ENCODE measurements around the gene RASSF9. TPM values are rescaled to one million over a fixed set of nuclear protein-coding genes. Genes with fewer than 3 reads are reported as not detected.

Gene RASSF9
- total RNA-seq, 2 donors from 2014 or later, result not detected

- H3K36me3 Mint-ChIP-seq (ENCODE audit: low read depth), result no peaks in the 10 kb centered on the region
- H3K27me3 Mint-ChIP-seq, result peaks cover 3% of the 10 kb centered on the region
- peaks cover 3% of the 10 kb centered on the region for H3K9me3 Mint-ChIP-seq
- no peak overlapping the region for H3K4me3 Mint-ChIP-seq
- no peaks in the 10 kb centered on the region for H3K4me1 Mint-ChIP-seq
- ATAC-seq (replicated peaks), result no peak
- no peak overlapping the region for H3K27ac Mint-ChIP-seq
Observed at GRCh38 chr12:85833579-85833978, 2.6 kb downstream of the RASSF9 start.

- H3K9me3 Mint-ChIP-seq, result peaks cover 6% of the 10 kb centered on the region
- no peak for ATAC-seq (replicated peaks)
- H3K27ac Mint-ChIP-seq, result no peak overlapping the region
- H3K27me3 Mint-ChIP-seq, result no peaks in the 10 kb centered on the region
- no peaks in the 10 kb centered on the region for H3K36me3 Mint-ChIP-seq (ENCODE audit: low read depth)
- no peaks in the 10 kb centered on the region for H3K4me1 Mint-ChIP-seq
- H3K4me3 Mint-ChIP-seq, result no peak overlapping the region
Observed at GRCh38 chr12:85831327-85831990, 4.8 kb downstream of the RASSF9 start.

- peaks cover 6% of the 10 kb centered on the region for H3K9me3 Mint-ChIP-seq
- H3K27ac Mint-ChIP-seq, result no peak overlapping the region
- no peak overlapping the region for H3K4me3 Mint-ChIP-seq
- no peaks in the 10 kb centered on the region for H3K4me1 Mint-ChIP-seq
- no peak for ATAC-seq (replicated peaks)
- no peaks in the 10 kb centered on the region for H3K36me3 Mint-ChIP-seq (ENCODE audit: low read depth)
- H3K27me3 Mint-ChIP-seq, result no peaks in the 10 kb centered on the region
Observed at GRCh38 chr12:85829391-85829790, 6.8 kb downstream of the RASSF9 start.

- Mint-ChIP-seq H3K36me3 (ENCODE audit: low read depth) (no peaks in the 10 kb centered on the region), H3K4me3 (no peak overlapping the region), H3K27ac (no peak overlapping the region), H3K4me1 (no peaks in the 10 kb centered on the region), H3K9me3 (peaks cover 6% of the 10 kb centered on the region), H3K27me3 (no peaks in the 10 kb centered on the region)
- no peak for ATAC-seq (replicated peaks)
Observed at GRCh38 chr12:85828576-85828975, 7.6 kb downstream of the RASSF9 start.

GRCh38 chr12:85825746-85826145, 10.5 kb downstream of the RASSF9 start:
- Mint-ChIP-seq H3K4me3 (no peak overlapping the region), H3K27ac (no peak overlapping the region), H3K9me3 (peaks cover 11% of the 10 kb centered on the region), H3K36me3 (ENCODE audit: low read depth) (no peaks in the 10 kb centered on the region), H3K27me3 (no peaks in the 10 kb centered on the region), H3K4me1 (no peaks in the 10 kb centered on the region)
- no peak for ATAC-seq (replicated peaks)

- no peaks in the 10 kb centered on the region for H3K4me1 Mint-ChIP-seq
- H3K27me3 Mint-ChIP-seq, result no peaks in the 10 kb centered on the region
- H3K9me3 Mint-ChIP-seq, result peaks cover 11% of the 10 kb centered on the region
- H3K36me3 Mint-ChIP-seq (ENCODE audit: low read depth), result no peaks in the 10 kb centered on the region
- no peak overlapping the region for H3K27ac Mint-ChIP-seq
- no peak for ATAC-seq (replicated peaks)
- no peak overlapping the region for H3K4me3 Mint-ChIP-seq
Observed at GRCh38 chr12:85823436-85824180, 12.6 kb downstream of the RASSF9 start.

GRCh38 chr12:85821759-85822158, 14.4 kb downstream of the RASSF9 start:
- ATAC-seq (replicated peaks), result no peak

GRCh38 chr12:85821206-85821605, 15.0 kb downstream of the RASSF9 start:
- Mint-ChIP-seq H3K27ac (no peak overlapping the region), H3K9me3 (peaks cover 5% of the 10 kb centered on the region), H3K27me3 (no peaks in the 10 kb centered on the region), H3K36me3 (ENCODE audit: low read depth) (no peaks in the 10 kb centered on the region), H3K4me1 (no peaks in the 10 kb centered on the region), H3K4me3 (no peak overlapping the region)
- ATAC-seq (replicated peaks), result no peak

More at GRCh38 chr12:85821759-85822158, 14.4 kb downstream of the RASSF9 start:
- no peaks in the 10 kb centered on the region for H3K27me3 Mint-ChIP-seq
- H3K9me3 Mint-ChIP-seq, result peaks cover 5% of the 10 kb centered on the region
- H3K4me1 Mint-ChIP-seq, result no peaks in the 10 kb centered on the region
- no peak overlapping the region for H3K27ac Mint-ChIP-seq
- H3K4me3 Mint-ChIP-seq, result no peak overlapping the region
- no peaks in the 10 kb centered on the region for H3K36me3 Mint-ChIP-seq (ENCODE audit: low read depth)

GRCh38 chr12:85820101-85820500, 16.1 kb downstream of the RASSF9 start:
- H3K4me1 Mint-ChIP-seq, result no peaks in the 10 kb centered on the region
- H3K9me3 Mint-ChIP-seq, result peaks cover 5% of the 10 kb centered on the region
- ATAC-seq (replicated peaks), result no peak
- no peak overlapping the region for H3K4me3 Mint-ChIP-seq
- H3K27ac Mint-ChIP-seq, result no peak overlapping the region
- no peaks in the 10 kb centered on the region for H3K27me3 Mint-ChIP-seq
- H3K36me3 Mint-ChIP-seq (ENCODE audit: low read depth), result no peaks in the 10 kb centered on the region

GRCh38 chr12:85814741-85815140, 21.5 kb downstream of the RASSF9 start:
- Mint-ChIP-seq H3K9me3 (peaks cover 5% of the 10 kb centered on the region), H3K27ac (no peak overlapping the region), H3K36me3 (ENCODE audit: low read depth) (no peaks in the 10 kb centered on the region), H3K4me3 (no peak overlapping the region), H3K4me1 (no peaks in the 10 kb centered on the region), H3K27me3 (no peaks in the 10 kb centered on the region)
- ATAC-seq (replicated peaks), result no peak

- no peaks in the 10 kb centered on the region for H3K27me3 Mint-ChIP-seq
Observed at GRCh38 chr12:85814071-85814470, 22.1 kb downstream of the RASSF9 start.

GRCh38 chr12:85809500-85809899, 26.7 kb downstream of the RASSF9 start:
- ATAC-seq (replicated peaks), result no peak
- H3K27ac Mint-ChIP-seq, result no peak overlapping the region
- no peaks in the 10 kb centered on the region for H3K27me3 Mint-ChIP-seq
- peaks cover under 1% of the 10 kb centered on the region for H3K9me3 Mint-ChIP-seq
- H3K4me1 Mint-ChIP-seq, result no peaks in the 10 kb centered on the region
- H3K4me3 Mint-ChIP-seq, result no peak overlapping the region
- H3K36me3 Mint-ChIP-seq (ENCODE audit: low read depth), result no peaks in the 10 kb centered on the region

More at GRCh38 chr12:85814071-85814470, 22.1 kb downstream of the RASSF9 start:
- H3K36me3 Mint-ChIP-seq (ENCODE audit: low read depth), result no peaks in the 10 kb centered on the region
- ATAC-seq (replicated peaks), result no peak
- H3K4me3 Mint-ChIP-seq, result no peak overlapping the region
- H3K4me1 Mint-ChIP-seq, result no peaks in the 10 kb centered on the region
- peaks cover 5% of the 10 kb centered on the region for H3K9me3 Mint-ChIP-seq
- H3K27ac Mint-ChIP-seq, result no peak overlapping the region

- Mint-ChIP-seq H3K9me3 (no peaks in the 10 kb centered on the region), H3K36me3 (ENCODE audit: low read depth) (no peaks in the 10 kb centered on the region), H3K27ac (no peak overlapping the region), H3K4me3 (no peak overlapping the region), H3K4me1 (no peaks in the 10 kb centered on the region), H3K27me3 (no peaks in the 10 kb centered on the region)
- no peak for ATAC-seq (replicated peaks)
Observed at GRCh38 chr12:85807730-85808129, 28.5 kb downstream of the RASSF9 start.

GRCh38 chr12:85805654-85806053, 30.6 kb downstream of the RASSF9 start:
- no peaks in the 10 kb centered on the region for H3K4me1 Mint-ChIP-seq
- H3K4me3 Mint-ChIP-seq, result no peak overlapping the region
- H3K27ac Mint-ChIP-seq, result no peak overlapping the region
- no peaks in the 10 kb centered on the region for H3K9me3 Mint-ChIP-seq
- no peak for ATAC-seq (replicated peaks)
- no peaks in the 10 kb centered on the region for H3K36me3 Mint-ChIP-seq (ENCODE audit: low read depth)
- no peaks in the 10 kb centered on the region for H3K27me3 Mint-ChIP-seq

- H3K36me3 Mint-ChIP-seq (ENCODE audit: low read depth), result no peaks in the 10 kb centered on the region
- H3K4me3 Mint-ChIP-seq, result no peak overlapping the region
- H3K9me3 Mint-ChIP-seq, result no peaks in the 10 kb centered on the region
- no peaks in the 10 kb centered on the region for H3K27me3 Mint-ChIP-seq
- no peaks in the 10 kb centered on the region for H3K4me1 Mint-ChIP-seq
- H3K27ac Mint-ChIP-seq, result no peak overlapping the region
- no peak for ATAC-seq (replicated peaks)
Observed at GRCh38 chr12:85804663-85805062, 31.5 kb downstream of the RASSF9 start.
